GM23248 (cell line): ENCODE measurements around the gene SDHD.

Experiments
- EZH2 ChIP-seq: fragments of 200-600 bp; sonication (generic); IDR thresholded peaks from 2 replicates; pipeline ENCODE4 v1.6.1; 2018; ENCODE audit warnings: antibody characterized with exemption, mild to moderate bottlenecking; ENCODE audit not compliant: insufficient read depth, poor library complexity, severe bottlenecking
- EZH2phosphoT487 ChIP-seq: fragments of 200-600 bp; sonication (generic); IDR thresholded peaks from 2 replicates; pipeline ENCODE4 v1.6.1; 2018; ENCODE audit warnings: antibody characterized with exemption, moderate library complexity, mild to moderate bottlenecking, low read depth; ENCODE audit not compliant: insufficient read depth

DNA sequence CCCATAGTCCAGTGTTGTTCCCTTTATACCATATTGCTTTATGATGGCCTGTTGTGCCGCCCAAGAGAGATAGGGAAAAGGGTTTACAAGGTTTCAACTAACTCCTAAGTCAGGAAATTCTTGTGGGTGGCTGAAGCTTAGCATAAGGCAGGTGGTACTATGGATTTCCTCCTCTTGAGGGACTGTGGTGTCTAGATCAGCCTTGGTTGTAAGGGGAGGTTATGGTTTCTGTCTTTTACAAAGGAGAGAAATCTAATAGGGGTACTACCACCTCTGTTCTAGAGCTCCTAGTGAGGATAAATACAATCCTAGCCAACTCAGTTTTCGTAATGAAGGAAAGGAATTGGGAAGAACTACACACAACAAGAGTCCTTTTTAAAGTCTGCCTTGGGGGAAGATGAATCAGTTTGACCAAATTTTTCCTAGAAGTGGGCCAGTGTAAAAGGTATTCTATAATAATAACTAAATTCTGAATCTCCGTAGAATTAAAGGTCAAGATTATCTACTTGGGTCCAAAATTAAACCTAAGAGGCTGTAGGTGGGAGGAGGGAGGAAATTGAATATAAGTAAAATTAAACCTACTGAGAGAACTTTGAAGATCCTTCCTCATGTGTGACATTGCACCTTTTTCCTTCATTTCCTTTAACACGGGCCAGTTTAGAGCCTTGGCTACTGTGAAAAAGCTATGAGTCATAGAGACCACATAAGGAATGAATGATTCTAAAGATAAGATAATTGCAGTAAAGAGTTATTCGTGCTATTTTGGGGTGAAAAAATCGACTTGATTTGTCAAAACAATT, 44.3 kb upstream of the SDHD start:
- TF ChIP-seq EZH2 (no peak), EZH2phosphoT487 (no peak)
